WI38 (cell line): ENCODE measurements around the gene GALNT2.
A peak's percentile ranks its signal among the peaks of the same experiment; 100 is the strongest.

Experiments used
- H3K4me3 ChIP-seq: 2 replicates; pipeline ENCODE4 v1.5.1; 2011; ENCODE audit warnings: low read depth, mild to moderate bottlenecking, control low read depth, low read length
- TF ChIP-seq, protein P1 (sequence below): IDR thresholded peaks from 2 replicates; pipeline ENCODE4 v1.5.1; 2012; ENCODE audit warnings: low read depth, mild to moderate bottlenecking, control low read depth, low read length

Gene GALNT2

GRCh38 chr1:230105754-230106625 lies 39.0 kb downstream of the GALNT2 start:
- TF ChIP-seq, protein P1, sequence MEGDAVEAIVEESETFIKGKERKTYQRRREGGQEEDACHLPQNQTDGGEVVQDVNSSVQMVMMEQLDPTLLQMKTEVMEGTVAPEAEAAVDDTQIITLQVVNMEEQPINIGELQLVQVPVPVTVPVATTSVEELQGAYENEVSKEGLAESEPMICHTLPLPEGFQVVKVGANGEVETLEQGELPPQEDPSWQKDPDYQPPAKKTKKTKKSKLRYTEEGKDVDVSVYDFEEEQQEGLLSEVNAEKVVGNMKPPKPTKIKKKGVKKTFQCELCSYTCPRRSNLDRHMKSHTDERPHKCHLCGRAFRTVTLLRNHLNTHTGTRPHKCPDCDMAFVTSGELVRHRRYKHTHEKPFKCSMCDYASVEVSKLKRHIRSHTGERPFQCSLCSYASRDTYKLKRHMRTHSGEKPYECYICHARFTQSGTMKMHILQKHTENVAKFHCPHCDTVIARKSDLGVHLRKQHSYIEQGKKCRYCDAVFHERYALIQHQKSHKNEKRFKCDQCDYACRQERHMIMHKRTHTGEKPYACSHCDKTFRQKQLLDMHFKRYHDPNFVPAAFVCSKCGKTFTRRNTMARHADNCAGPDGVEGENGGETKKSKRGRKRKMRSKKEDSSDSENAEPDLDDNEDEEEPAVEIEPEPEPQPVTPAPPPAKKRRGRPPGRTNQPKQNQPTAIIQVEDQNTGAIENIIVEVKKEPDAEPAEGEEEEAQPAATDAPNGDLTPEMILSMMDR, result no peak
- H3K4me3 ChIP-seq, result peak overlapping the region; percentile 12; the same call in 1 of the 2 replicates

- no peak overlapping the region for H3K4me3 ChIP-seq
- TF ChIP-seq, protein P1, result no peak
Measured at GRCh38 chr1:230107941-230108340, 40.9 kb downstream of the GALNT2 start.

- TF ChIP-seq, protein P1, result no peak
- no peak overlapping the region for H3K4me3 ChIP-seq
Measured at GRCh38 chr1:230108580-230108979, 41.5 kb downstream of the GALNT2 start.

DNA sequence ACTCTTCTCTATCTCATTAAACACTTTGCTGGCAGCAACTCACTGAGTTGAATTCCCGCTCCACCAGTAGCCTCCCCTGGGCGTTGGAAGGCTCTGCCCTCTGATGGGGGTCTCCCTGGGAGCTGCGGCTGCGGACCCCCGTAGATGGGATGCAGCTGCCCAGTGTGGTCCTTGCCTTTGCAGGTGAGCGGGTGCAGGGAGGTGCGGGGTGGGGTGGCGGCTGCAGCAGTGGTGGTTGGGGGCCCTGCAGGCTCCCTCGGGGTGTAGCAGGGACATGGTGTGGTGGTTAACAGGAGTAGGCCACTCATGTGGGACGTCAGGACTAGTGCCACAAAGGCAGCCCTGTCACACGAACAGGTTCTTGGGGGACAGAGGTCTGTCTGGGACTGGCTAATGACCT lies 42.0 kb downstream of the GALNT2 start:
- TF ChIP-seq, protein P1, result no peak
- H3K4me3 ChIP-seq, result no peak overlapping the region

DNA sequence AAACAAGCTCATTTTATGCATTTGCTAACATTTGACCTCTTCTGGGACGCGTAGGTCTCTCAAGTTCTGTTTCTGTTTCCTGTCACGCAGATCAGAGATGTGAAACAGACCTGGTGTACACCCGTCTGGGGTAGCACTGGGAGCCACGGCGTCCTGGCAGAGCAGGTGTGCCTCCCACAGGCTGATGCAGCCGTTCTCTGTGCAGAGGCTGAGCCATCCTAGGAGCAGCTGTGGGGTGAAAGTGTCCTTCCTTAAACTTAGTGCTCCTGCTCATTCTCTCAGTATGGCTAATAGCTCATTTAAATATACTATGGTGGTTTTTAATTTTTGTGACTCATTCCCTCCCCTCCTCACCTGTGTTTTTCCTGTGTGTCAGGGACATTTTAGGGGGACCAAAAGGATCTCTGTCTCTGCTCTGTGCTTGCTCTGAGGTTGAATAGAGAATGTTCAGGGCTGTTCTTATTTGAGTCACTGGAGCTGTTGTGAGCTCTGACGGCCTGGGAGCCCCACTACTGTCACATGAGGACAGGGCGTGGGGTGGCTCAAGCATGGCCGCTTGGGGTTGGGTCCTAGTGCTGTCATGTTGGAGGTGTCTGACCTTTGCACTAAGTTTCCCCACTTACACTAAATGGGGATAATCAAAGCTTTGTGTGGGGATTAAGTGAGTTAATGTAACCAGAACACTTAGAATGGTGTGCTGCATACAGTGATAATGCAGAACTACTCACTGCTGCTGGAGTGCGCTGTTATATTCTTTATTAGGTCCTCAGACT lies 43.0 kb downstream of the GALNT2 start:
- H3K4me3 ChIP-seq, result no peak overlapping the region
- TF ChIP-seq, protein P1, result no peak

- H3K4me3 ChIP-seq, result no peak overlapping the region
- TF ChIP-seq, protein P1, result no peak
Measured at GRCh38 chr1:230110971-230111370, 43.9 kb downstream of the GALNT2 start.

DNA sequence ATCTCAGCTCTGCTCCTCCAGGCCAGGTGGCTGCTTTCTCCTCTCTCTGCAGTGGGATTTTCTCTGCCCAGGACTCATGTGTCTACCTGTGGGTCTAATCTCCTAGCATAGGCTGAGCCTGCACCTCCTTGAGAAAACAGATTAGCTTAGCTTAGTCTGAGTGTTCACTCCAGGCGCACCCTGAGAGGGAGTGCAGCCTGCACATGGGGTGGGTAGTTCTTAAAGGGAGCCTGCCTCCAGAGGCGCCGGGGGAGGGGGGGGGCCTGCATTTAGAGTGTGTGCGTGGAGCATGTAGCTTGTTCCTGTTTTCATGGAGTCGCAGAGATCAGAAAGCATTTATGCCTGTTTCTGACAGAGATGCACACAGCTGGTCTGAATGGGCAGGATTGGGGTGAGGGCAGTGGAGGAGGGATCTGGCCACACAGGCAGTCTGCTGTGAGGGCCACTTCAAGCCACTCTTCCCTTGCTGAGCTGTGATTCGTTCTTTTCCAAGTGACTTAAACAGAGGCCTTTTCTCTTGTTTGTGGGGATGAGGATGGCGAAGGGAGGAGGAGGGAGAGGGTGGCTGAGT lies 45.2 kb downstream of the GALNT2 start:
- no peak overlapping the region for H3K4me3 ChIP-seq
- TF ChIP-seq, protein P1, result no peak
